Measurements from ENCODE around the gene MRM2.

- TF ChIP-seq CTCF (IDR thresholded peaks at IDR 0.05; ENCODE audit: insufficient read depth, low read depth, low read length) (no peak), EZH2 (IDR thresholded peaks at IDR 0.05; ENCODE audit: insufficient read depth, low read length) (no peak)
Observed at GRCh38 chr7:2201686-2202360, 40.2 kb downstream of the MRM2 start.
